CD14-positive monocyte (primary cell): ENCODE results near the gene MYO1H. TPM values are rescaled to one million over a fixed set of nuclear protein-coding genes. Genes with fewer than 3 reads are reported as not detected.

Experiments used
- DNase-seq, 3 donors: peaks; one replicate each; pipeline ENCODE4 v3.0.0-alpha.2; 2011 to 2022
- H2AFZ ChIP-seq: 2 replicates; pipeline ENCODE4 v1.6.0; 2012; ENCODE audit warnings: mild to moderate bottlenecking, low read depth, low read length, inconsistent platforms; ENCODE audit not compliant: insufficient read depth, poor library complexity, severe bottlenecking
- H3K27ac ChIP-seq, 2 donors: 1 replicate in 1 of 2; 2 replicates in 1 of 2; pipeline ENCODE4 v1.5.1; 2012 to 2013; ENCODE audit warnings: low read length in 2 of 2, control low read depth in 1 of 2, inconsistent platforms in 1 of 2, low read depth in 1 of 2, mild to moderate bottlenecking in 1 of 2
- H3K27me3 ChIP-seq, 2 donors: one replicate each; pipeline versions ENCODE4 v1.6.0 to v1.6.1; 2011 to 2013; ENCODE audit warnings: low read length in 2 of 2; ENCODE audit not compliant: control insufficient read depth in 2 of 2, insufficient read depth in 2 of 2
- H3K36me3 ChIP-seq, 2 donors: replicated peaks in 1 of 2; 1 replicate in 1 of 2; 2 replicates in 1 of 2; pipeline versions ENCODE4 v1.5.1 to v1.6.1; 2012 to 2013; ENCODE audit warnings: low read length in 2 of 2, control low read depth in 1 of 2, inconsistent platforms in 1 of 2, mild to moderate bottlenecking in 1 of 2; ENCODE audit not compliant: insufficient read depth in 2 of 2, control insufficient read depth in 1 of 2
- H3K4me1 ChIP-seq, 2 donors: 1 replicate in 1 of 2; 2 replicates in 1 of 2; pipeline versions ENCODE4 v1.5.1 to v1.6.1; 2012 to 2013; ENCODE audit warnings: low read length in 2 of 2, control low read depth in 1 of 2, inconsistent platforms in 1 of 2, mild to moderate bottlenecking in 1 of 2, moderate library complexity in 1 of 2; ENCODE audit not compliant: insufficient read depth in 2 of 2, control insufficient read depth in 1 of 2
- H3K4me2 ChIP-seq: replicated peaks from 2 replicates; pipeline ENCODE3; 2012; ENCODE audit warnings: low read length, moderate library complexity, mild to moderate bottlenecking; ENCODE audit not compliant: poor library complexity, severe bottlenecking; ENCODE audit errors: extremely low read depth
- H3K4me3 ChIP-seq, 3 experiments: fragments of 200-600 bp in 1 of 3; sonication (generic) in 1 of 3; replicated peaks in 1 of 3; 1 replicate in 2 of 3; 2 replicates in 1 of 3; pipeline ENCODE4 v1.5.1; 2011 to 2013; ENCODE audit warnings: low read length in 3 of 3, mild to moderate bottlenecking in 3 of 3, control low read depth in 2 of 3, low read depth in 2 of 3, inconsistent platforms in 1 of 3, moderate library complexity in 1 of 3
- H3K79me2 ChIP-seq: 2 replicates; pipeline ENCODE4 v1.6.0; 2012; ENCODE audit warnings: mild to moderate bottlenecking, control low read depth, inconsistent platforms, low read length, moderate library complexity; ENCODE audit not compliant: insufficient read depth
- H3K9ac ChIP-seq: 2 replicates; pipeline ENCODE4 v1.6.0; 2017; ENCODE audit warnings: low read length, mild to moderate bottlenecking; ENCODE audit not compliant: insufficient read depth, poor library complexity, severe bottlenecking
- H3K9me3 ChIP-seq, 2 donors: replicated peaks in 1 of 2; 1 replicate in 1 of 2; 2 replicates in 1 of 2; pipeline versions ENCODE4 v1.5.1 to v1.6.1; 2012 to 2013; ENCODE audit warnings: low read length in 2 of 2, control low read depth in 1 of 2; ENCODE audit not compliant: control insufficient read depth in 1 of 2, insufficient read depth in 1 of 2
- H4K20me1 ChIP-seq: 2 replicates; pipeline ENCODE4 v1.6.0; 2012; ENCODE audit warnings: mild to moderate bottlenecking, low read length, control low read depth, moderate library complexity; ENCODE audit not compliant: insufficient read depth
- H3K27ac Mint-ChIP-seq, 7 donors: one replicate each; pipeline ENCODE4 v1.8.0; 2020; ENCODE audit warnings: mild to moderate bottlenecking in 7 of 7, mixed read lengths in 7 of 7, moderate library complexity in 6 of 7, inconsistent platforms in 2 of 7
- H3K27me3 Mint-ChIP-seq, 3 donors: one replicate each; pipeline ENCODE4 v1.8.0; 2021 to 2022; ENCODE audit warnings: low read depth in 3 of 3, mild to moderate bottlenecking in 3 of 3, mixed read lengths in 3 of 3, moderate library complexity in 3 of 3, inconsistent platforms in 1 of 3
- H3K36me3 Mint-ChIP-seq, 2 donors: one replicate each; pipeline ENCODE4 v1.8.0; 2020; ENCODE audit warnings: mixed read lengths in 2 of 2, inconsistent platforms in 1 of 2, mild to moderate bottlenecking in 1 of 2
- H3K4me1 Mint-ChIP-seq: one replicate; pipeline ENCODE4 v1.8.0; 2020; ENCODE audit warnings: mild to moderate bottlenecking, mixed read lengths
- H3K4me3 Mint-ChIP-seq, 2 donors: one replicate each; pipeline ENCODE4 v1.8.0; 2020; ENCODE audit warnings: mild to moderate bottlenecking in 2 of 2, mixed read lengths in 2 of 2, moderate library complexity in 1 of 2
- H3K9me3 Mint-ChIP-seq, 7 donors: one replicate each; pipeline ENCODE4 v1.8.0; 2020 to 2022; ENCODE audit warnings: mixed read lengths in 7 of 7, mild to moderate bottlenecking in 6 of 7, moderate library complexity in 6 of 7, inconsistent platforms in 2 of 7
- WGBS: methylation state at CpG from one replicate; pipeline ENCODE4 v1.1.5; 2013; ENCODE audit warnings: missing lambda C conversion rate; ENCODE audit not compliant: insufficient coverage; 5-methylcytosine and 5-hydroxymethylcytosine counted together
- intact Hi-C, 2 donors: fragments of 100-400 bp; cut with micrococcal nuclease; formaldehyde crosslinking; loops; one replicate each; pipeline versions ENCODE4 v1.15.0 to v1.15.1; 2023
- polyA plus RNA-seq, 3 donors: library from polyadenylated mRNA; depleted of rRNA in 1 of 3; unstranded in 2 of 3; stranded (reverse) in 1 of 3; fragments of 300-500 nt in 2 of 3; fragments of >200 nt in 1 of 3; fragmentation: Illumina TruSeq in 2 of 3; gene quantifications; 1 replicate in 2 of 3; 2 replicates in 1 of 3; pipeline ENCODE4 v1.2.3, GENCODE V29; 2012 to 2021
- TF ChIP-seq, protein P1 (sequence below): fragments of 200-600 bp; IDR thresholded peaks from one replicate; pipeline ENCODE4 v1.8.0; 2022; ENCODE audit warnings: antibody characterized with exemption, mild to moderate bottlenecking

The MYO1H gene
- polyA plus RNA-seq, 3 donors = not detected

DNA sequence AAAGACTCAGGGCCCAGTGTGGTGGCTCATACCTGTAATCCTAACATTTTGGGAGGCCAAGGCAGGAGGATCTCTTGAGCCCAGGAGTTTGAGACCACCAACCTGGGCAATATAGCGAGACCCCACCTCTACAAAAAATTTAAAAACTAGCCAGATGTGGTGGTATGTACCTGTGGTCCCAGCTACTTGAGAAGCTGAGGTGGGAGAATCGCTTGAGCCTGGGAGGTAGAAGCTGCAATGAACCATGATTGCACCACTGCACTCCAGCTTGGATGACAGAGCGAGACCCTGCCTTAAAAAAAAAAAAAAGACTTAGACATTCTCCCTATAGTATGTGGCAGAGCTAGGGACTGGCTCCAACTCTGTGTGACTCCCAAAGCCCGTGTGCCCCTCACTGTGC, 132.7 kb downstream of the MYO1H start:
- TF ChIP-seq, protein P1, sequence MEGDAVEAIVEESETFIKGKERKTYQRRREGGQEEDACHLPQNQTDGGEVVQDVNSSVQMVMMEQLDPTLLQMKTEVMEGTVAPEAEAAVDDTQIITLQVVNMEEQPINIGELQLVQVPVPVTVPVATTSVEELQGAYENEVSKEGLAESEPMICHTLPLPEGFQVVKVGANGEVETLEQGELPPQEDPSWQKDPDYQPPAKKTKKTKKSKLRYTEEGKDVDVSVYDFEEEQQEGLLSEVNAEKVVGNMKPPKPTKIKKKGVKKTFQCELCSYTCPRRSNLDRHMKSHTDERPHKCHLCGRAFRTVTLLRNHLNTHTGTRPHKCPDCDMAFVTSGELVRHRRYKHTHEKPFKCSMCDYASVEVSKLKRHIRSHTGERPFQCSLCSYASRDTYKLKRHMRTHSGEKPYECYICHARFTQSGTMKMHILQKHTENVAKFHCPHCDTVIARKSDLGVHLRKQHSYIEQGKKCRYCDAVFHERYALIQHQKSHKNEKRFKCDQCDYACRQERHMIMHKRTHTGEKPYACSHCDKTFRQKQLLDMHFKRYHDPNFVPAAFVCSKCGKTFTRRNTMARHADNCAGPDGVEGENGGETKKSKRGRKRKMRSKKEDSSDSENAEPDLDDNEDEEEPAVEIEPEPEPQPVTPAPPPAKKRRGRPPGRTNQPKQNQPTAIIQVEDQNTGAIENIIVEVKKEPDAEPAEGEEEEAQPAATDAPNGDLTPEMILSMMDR = no peak
- peaks cover 42% of the 10 kb centered on the region for H3K79me2 ChIP-seq
- H3K4me3 Mint-ChIP-seq = no peak overlapping the region

DNA sequence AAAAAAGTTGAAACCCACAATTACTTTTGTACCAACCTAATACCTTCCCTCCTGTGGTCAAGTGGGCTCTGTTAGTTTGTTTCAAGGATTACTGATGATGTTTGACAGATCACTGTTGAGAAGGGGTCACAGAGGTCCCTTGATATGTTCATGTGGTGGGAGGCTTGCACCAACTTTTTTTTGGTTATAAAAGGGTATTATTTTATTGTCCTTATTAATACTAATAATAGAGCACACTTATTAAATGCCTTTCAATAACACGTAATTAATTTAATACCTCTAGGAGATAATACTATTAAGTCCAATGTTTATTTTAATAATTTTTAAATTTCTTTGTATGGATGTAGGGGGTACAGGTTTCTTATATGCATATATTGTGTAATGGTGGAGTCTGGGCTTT, 134.2 kb downstream of the MYO1H start:
- Mint-ChIP-seq H3K9me3 (no peaks in the 10 kb centered on the region), H3K27me3 (peaks cover 0 to 2% (median 0%) of the 10 kb centered on the region in 3 donors), H3K4me3 (no peak overlapping the region), H3K27ac (no peak overlapping the region), H3K36me3 (peaks cover 34 to 40% of the 10 kb centered on the region in 2 donors), H3K4me1 (peaks cover 9% of the 10 kb centered on the region)
- Histone ChIP-seq H3K27me3 (no peaks in the 10 kb centered on the region), H3K9me3 (no peaks in the 10 kb centered on the region), H3K4me3 (no peak overlapping the region), H2AFZ (no peak overlapping the region), H4K20me1 (no peaks in the 10 kb centered on the region), H3K4me2 (no peak overlapping the region), H3K27ac (no peak overlapping the region), H3K36me3 (peaks cover 36 to 44% of the 10 kb centered on the region in 2 donors), H3K79me2 (peaks cover 26% of the 10 kb centered on the region), H3K9ac (no peak overlapping the region), H3K4me1 (peaks cover 11 to 15% of the 10 kb centered on the region in 2 donors)
- intact Hi-C loops = loop anchor here in 1 of 2 donors (10.0 kb wide), 1 partner anchor 93 kb away; the partner anchor contains the start of genes MMAB and MVK
- no CpG with 5 or more reads among the region's 1 CpG for WGBS
- TF ChIP-seq, protein P1 = no peak
- no peak for DNase-seq

More for the DNA sequence above, 132.7 kb downstream of the MYO1H start:
- Histone ChIP-seq H4K20me1 (peaks cover 4% of the 10 kb centered on the region), H3K27me3 (no peaks in the 10 kb centered on the region), H2AFZ (no peak overlapping the region), H3K9me3 (no peaks in the 10 kb centered on the region), H3K4me2 (no peak overlapping the region), H3K4me3 (no peak overlapping the region), H3K4me1 (peaks cover 20 to 28% of the 10 kb centered on the region in 2 donors), H3K27ac (no peak overlapping the region), H3K36me3 (peaks cover 21 to 29% of the 10 kb centered on the region in 2 donors), H3K9ac (no peak overlapping the region)
- H3K27ac Mint-ChIP-seq = no peak overlapping the region
- WGBS = no CpG with 5 or more reads among the region's 4 CpGs
- H3K36me3 Mint-ChIP-seq = peaks cover 22 to 25% of the 10 kb centered on the region in 2 donors
- peaks cover 0 to 2% (median 0%) of the 10 kb centered on the region in 3 donors for H3K27me3 Mint-ChIP-seq
- H3K9me3 Mint-ChIP-seq = no peaks in the 10 kb centered on the region
- no peak for DNase-seq
- peaks cover 22% of the 10 kb centered on the region for H3K4me1 Mint-ChIP-seq
- intact Hi-C loops = loop anchor here in 1 of 2 donors (10.0 kb wide), 1 partner anchor 94 kb away; the partner anchor contains the start of genes MMAB and MVK
